ENCODE results near the gene WDSUB1. TPM values are rescaled to one million over a fixed set of nuclear protein-coding genes. Genes with fewer than 3 reads are reported as not detected.

Gene WDSUB1
- total and polyA plus RNA-seq, 3 donors from 2014 or later: 9.5 to 11.6 (median 10.2) TPM

- DNase-seq: no peak
- 95 to 96% methylated on average over 14 to 15 of the region's 15 CpGs for WGBS, 2 donors
- no peaks in the 10 kb centered on the region for H3K4me1 ChIP-seq
- no peaks in the 10 kb centered on the region for H3K27me3 ChIP-seq
- no peak overlapping the region for H3K4me3 ChIP-seq
- intact Hi-C loops (cut with DNase I; ENCODE audit: low total_unique reads): no loop called here
- H3K27ac ChIP-seq: no peak overlapping the region
- no peaks in the 10 kb centered on the region for H3K36me3 ChIP-seq (ENCODE audit: low read depth, missing control alignments)
- TF ChIP-seq CTCF (IDR thresholded peaks at IDR 0.05) (no peak), POLR2A (IDR thresholded peaks at IDR 0.05) (no peak)
- H3K9me3 ChIP-seq: no peaks in the 10 kb centered on the region
Measured at GRCh38 chr2:159229476-159230144, 56.9 kb downstream of the WDSUB1 start.

DNA sequence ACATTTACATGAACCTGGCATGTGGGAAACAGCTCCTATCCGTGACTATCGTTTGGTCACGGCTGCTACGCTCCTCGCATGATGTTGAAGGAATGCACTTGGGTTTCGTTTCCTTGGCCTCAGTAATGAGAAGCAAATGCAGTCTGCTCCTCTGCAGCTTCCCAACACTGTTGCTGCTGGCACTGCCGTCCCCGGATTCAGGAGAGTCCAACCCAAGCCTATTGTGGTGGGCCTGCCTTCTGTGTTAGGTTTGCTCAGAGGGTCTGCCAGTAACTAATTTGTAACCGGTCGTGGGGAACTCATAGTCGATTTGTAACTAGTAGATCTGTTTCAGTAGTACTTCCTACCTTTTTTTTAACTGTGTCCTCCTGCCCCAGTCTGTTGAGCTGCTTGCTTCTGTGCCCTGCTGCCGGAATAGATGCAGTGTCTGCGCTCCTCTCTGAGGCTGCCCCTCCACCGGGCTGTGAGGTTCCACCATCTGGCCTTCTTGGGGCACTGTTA is 58.4 kb downstream of the WDSUB1 start:
- 74 to 78% methylated on average over 14 of the region's 14 CpGs for WGBS, 2 donors
- no peak for DNase-seq
- TF ChIP-seq CTCF (IDR thresholded peaks at IDR 0.05) (no peak), POLR2A (IDR thresholded peaks at IDR 0.05) (no peak)
- intact Hi-C loops (cut with DNase I; ENCODE audit: low total_unique reads): no loop called here
- no peak overlapping the region for H3K4me3 ChIP-seq
- no peaks in the 10 kb centered on the region for H3K9me3 ChIP-seq
- H3K27me3 ChIP-seq: no peaks in the 10 kb centered on the region
- H3K27ac ChIP-seq: no peak overlapping the region
- H3K36me3 ChIP-seq (ENCODE audit: low read depth, missing control alignments): no peaks in the 10 kb centered on the region
- H3K4me1 ChIP-seq: no peaks in the 10 kb centered on the region

DNA sequence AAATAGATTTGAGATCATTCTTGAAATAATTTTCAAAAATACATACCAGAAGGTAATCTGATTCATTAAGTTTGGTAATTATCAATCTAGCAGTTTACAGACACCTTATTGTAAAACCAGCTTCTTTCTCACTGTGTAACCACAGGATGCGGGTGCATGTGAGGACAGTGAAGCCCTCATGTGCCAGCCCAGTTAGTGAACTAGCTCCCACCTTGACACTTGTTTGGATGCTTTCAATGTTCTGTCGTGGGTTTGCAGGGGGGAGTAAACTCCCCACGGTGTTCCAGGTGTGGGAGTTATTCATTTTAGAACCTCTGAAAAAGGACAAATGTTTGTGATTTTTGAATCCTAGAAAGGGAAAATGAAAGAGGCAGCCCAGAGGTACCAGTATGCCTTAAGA is 59.0 kb downstream of the WDSUB1 start:
- WGBS, 2 donors: 48 to 54% methylated on average over 3 of the region's 3 CpGs
- Histone ChIP-seq H3K4me3 (no peak overlapping the region), H3K36me3 (ENCODE audit: low read depth, missing control alignments) (no peaks in the 10 kb centered on the region), H3K9me3 (no peaks in the 10 kb centered on the region), H3K27me3 (no peaks in the 10 kb centered on the region), H3K27ac (no peak overlapping the region), H3K4me1 (no peaks in the 10 kb centered on the region)
- no peak for TF ChIP-seq CTCF (IDR thresholded peaks at IDR 0.05)
- no peak for TF ChIP-seq POLR2A (IDR thresholded peaks at IDR 0.05)
- DNase-seq: no peak
- intact Hi-C loops (cut with DNase I; ENCODE audit: low total_unique reads): no loop called here

DNA sequence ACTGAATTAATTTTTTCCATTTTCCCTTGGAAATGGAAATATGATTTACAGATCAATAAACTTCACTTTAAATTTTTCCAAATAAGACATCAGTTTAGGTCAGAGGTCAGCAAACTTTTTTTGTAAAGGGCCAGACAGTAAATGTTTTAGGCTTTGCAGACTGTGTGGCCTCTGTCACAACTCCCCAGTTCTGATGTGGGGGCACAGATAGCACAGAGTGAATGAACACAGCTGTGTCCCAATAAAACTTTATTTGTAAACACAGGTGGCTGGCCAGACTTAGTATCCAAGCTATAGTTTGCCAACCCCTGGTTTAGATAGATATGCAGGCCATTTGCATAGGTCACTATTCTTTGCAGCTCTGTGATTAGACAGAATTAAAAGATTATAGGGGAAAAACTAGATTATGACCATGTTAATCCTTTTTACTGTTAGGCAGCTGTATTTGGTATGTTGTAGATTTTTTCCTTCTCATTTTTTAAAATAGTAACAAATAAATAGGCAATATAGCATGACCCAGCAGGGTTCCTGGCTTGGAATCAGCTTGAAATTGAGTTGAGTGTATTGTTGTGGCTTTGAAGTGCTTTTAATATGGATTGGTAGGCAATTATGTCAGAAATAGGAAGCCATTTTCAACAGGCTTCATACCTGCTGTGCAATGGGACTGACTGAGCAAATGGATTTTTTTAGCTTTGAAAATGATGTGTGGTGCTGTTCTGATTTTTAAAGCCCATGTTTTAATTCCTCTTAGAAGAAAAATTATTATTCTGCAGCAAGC is 59.7 kb downstream of the WDSUB1 start:
- Histone ChIP-seq H3K4me3 (no peak overlapping the region), H3K36me3 (ENCODE audit: low read depth, missing control alignments) (no peaks in the 10 kb centered on the region), H3K27ac (no peak overlapping the region)

More for the DNA sequence above, 59.7 kb downstream of the WDSUB1 start:
- intact Hi-C loops (cut with DNase I; ENCODE audit: low total_unique reads): no loop called here
- TF ChIP-seq CTCF (IDR thresholded peaks at IDR 0.05) (no peak), POLR2A (IDR thresholded peaks at IDR 0.05) (no peak)
- Histone ChIP-seq H3K27me3 (no peaks in the 10 kb centered on the region), H3K4me1 (no peaks in the 10 kb centered on the region), H3K9me3 (no peaks in the 10 kb centered on the region)
- no peak for DNase-seq

All from testis (tissue), 3 donors.